Vagina (tissue), 2 donors: ENCODE results near the gene HCAR3. TPM values are rescaled to one million over a fixed set of nuclear protein-coding genes. Genes with fewer than 3 reads are reported as not detected.
"Not testable (repeated sequence)": the region's sequence is repeated elsewhere in the genome, so short reads cannot be mapped to it uniquely, and the experiment has no call there.

Experiments
- DNase-seq, 2 donors: peaks; one replicate each; pipeline ENCODE4 v3.0.0-alpha.2; 2017; ENCODE audit errors: extremely low spot score in 2 of 2
- H3K27ac ChIP-seq: fragments of 200-600 bp; sonication (generic); one replicate; pipeline ENCODE4 v1.5.1; 2019
- H3K27me3 ChIP-seq: fragments of 200-600 bp; sonication (generic); one replicate; pipeline ENCODE4 v1.5.1; 2019
- H3K36me3 ChIP-seq, 2 donors: fragments of 200-600 bp; sonication (generic); one replicate each; pipeline ENCODE4 v1.5.1; 2017 to 2019
- H3K4me1 ChIP-seq: fragments of 200-600 bp; sonication (generic); one replicate; pipeline ENCODE4 v1.5.1; 2019
- H3K4me3 ChIP-seq, 2 donors: fragments of 200-600 bp; sonication (generic); 1 replicate in 1 of 2; 2 replicates in 1 of 2; pipeline ENCODE4 v1.5.1; 2016 to 2019
- H3K9me3 ChIP-seq: fragments of 200-600 bp; sonication (generic); one replicate; pipeline ENCODE4 v1.5.1; 2019
- POLR2A ChIP-seq, 2 donors: fragments of 450-650 bp; IDR thresholded peaks; one replicate each; pipeline ENCODE4 v1.6.1; 2017; ENCODE audit warnings: antibody characterized with exemption in 2 of 2, mild to moderate bottlenecking in 2 of 2, moderate library complexity in 2 of 2
- POLR2AphosphoS5 ChIP-seq, 2 donors: sonication (generic); formaldehyde crosslinking; IDR thresholded peaks; one replicate each; pipeline ENCODE4 v1.9.0; 2017; ENCODE audit warnings: antibody characterized with exemption in 2 of 2, mild to moderate bottlenecking in 2 of 2, low read depth in 1 of 2; ENCODE audit not compliant: insufficient read depth in 1 of 2
- intact Hi-C: fragments of 100-400 bp; cut with DNase I; formaldehyde crosslinking; loops from one replicate; pipeline ENCODE4 v1.15.1; 2023
- total RNA-seq: library from RNA; depleted of rRNA; stranded (reverse); fragments of >200 nt; gene quantifications from one replicate; pipeline ENCODE4 v1.2.3, GENCODE V29; 2016
- TF ChIP-seq, protein P1 (sequence below), 3 experiments: fragments of 450-650 bp in 2 of 3; fragments of 200-600 bp in 1 of 3; sonication (generic) in 1 of 3; IDR thresholded peaks; one replicate each; pipeline ENCODE4 v1.5.1; 2017 to 2019; ENCODE audit warnings: antibody characterized with exemption in 3 of 3, mild to moderate bottlenecking in 2 of 3, moderate library complexity in 2 of 3

Gene HCAR3
- total RNA-seq, 1 donor from 2014 or later, result 0.74 TPM

DNA sequence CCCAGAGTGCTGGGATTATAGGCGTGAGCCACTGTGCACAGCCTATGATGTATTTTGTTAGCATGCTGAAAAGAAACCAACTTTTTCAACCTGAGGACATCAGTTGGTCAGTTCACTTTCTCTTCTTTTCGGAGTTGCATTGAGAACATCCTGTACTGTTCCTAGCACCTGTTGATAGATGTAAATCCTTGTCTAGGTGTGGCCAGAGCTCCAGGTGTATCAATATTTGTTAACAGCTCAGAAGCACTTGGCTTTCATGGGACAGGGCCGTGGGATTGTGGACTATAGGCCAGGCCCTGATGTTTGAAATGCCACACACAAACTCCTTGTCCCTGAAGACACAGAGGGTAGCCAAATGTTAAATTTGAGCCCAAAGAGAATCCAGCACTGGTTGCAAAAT is 28.3 kb downstream of the HCAR3 start:
- peaks cover 6% of the 10 kb centered on the region for H3K4me1 ChIP-seq
- H3K9me3 ChIP-seq, result no peaks in the 10 kb centered on the region
- H3K27ac ChIP-seq, result no peak overlapping the region
- no peak overlapping the region for H3K4me3 ChIP-seq
- TF ChIP-seq POLR2AphosphoS5 (IDR thresholded peaks at IDR 0.05; ENCODE audit: insufficient read depth in 1 of 2, low read depth in 1 of 2) (no peak), POLR2A (IDR thresholded peaks at IDR 0.05) (no peak)
- TF ChIP-seq, protein P1, sequence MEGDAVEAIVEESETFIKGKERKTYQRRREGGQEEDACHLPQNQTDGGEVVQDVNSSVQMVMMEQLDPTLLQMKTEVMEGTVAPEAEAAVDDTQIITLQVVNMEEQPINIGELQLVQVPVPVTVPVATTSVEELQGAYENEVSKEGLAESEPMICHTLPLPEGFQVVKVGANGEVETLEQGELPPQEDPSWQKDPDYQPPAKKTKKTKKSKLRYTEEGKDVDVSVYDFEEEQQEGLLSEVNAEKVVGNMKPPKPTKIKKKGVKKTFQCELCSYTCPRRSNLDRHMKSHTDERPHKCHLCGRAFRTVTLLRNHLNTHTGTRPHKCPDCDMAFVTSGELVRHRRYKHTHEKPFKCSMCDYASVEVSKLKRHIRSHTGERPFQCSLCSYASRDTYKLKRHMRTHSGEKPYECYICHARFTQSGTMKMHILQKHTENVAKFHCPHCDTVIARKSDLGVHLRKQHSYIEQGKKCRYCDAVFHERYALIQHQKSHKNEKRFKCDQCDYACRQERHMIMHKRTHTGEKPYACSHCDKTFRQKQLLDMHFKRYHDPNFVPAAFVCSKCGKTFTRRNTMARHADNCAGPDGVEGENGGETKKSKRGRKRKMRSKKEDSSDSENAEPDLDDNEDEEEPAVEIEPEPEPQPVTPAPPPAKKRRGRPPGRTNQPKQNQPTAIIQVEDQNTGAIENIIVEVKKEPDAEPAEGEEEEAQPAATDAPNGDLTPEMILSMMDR (IDR thresholded peaks at IDR 0.05), result no peak
- no peaks in the 10 kb centered on the region for H3K27me3 ChIP-seq
- intact Hi-C loops, result no loop called here
- no peaks in the 10 kb centered on the region for H3K36me3 ChIP-seq
- DNase-seq, result no peak

DNA sequence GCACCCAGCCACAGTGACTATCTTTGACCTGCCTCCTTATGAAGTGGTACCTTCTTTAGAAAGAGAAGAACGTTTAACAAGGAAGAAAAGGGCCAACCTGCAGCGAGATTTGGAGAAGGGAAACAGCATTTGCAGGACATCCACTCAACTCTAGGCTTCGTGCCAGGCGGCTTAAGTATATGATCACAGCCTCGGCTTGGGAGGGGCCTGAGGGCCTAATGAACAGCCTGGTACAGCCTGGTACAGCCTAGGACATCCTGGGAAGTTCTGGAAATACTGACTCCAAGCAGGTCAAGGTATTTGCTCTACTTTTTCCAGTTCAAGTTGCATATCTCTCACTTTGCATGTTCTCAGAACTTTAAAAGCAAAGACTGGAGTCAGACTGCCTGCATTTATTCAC is 29.5 kb downstream of the HCAR3 start:
- no peak for DNase-seq
- TF ChIP-seq, protein P1 (IDR thresholded peaks at IDR 0.05), result no peak
- TF ChIP-seq POLR2A (IDR thresholded peaks at IDR 0.05) (no peak), POLR2AphosphoS5 (IDR thresholded peaks at IDR 0.05; ENCODE audit: insufficient read depth in 1 of 2, low read depth in 1 of 2) (no peak)
- H3K27me3 ChIP-seq, result no peaks in the 10 kb centered on the region
- H3K9me3 ChIP-seq, result no peaks in the 10 kb centered on the region
- H3K27ac ChIP-seq, result no peak overlapping the region
- intact Hi-C loops, result no loop called here
- no peaks in the 10 kb centered on the region for H3K36me3 ChIP-seq
- H3K4me1 ChIP-seq, result peaks cover 6% of the 10 kb centered on the region
- H3K4me3 ChIP-seq, result no peak overlapping the region

DNA sequence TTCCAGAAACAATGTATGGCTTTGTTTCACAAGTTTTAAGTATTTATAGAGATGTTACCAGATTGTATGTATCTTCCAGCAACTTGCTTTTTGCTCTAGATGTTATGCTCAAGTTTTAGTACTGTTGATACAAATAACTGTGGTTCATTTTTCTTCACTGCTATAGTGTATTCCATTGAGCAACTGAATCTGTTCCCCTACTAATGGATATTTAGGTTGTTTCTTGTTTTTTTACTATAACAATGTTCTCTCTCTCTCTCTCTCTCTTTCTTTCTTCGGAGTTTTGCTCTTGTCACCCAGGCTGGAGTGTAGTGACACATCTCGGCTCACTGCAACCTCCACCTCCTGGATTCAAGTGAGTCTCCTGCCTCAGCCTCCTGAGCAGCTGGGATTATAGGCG is 30.1 kb downstream of the HCAR3 start:
- Histone ChIP-seq H3K9me3 (no peaks in the 10 kb centered on the region), H3K36me3 (no peaks in the 10 kb centered on the region), H3K4me3 (no peak overlapping the region), H3K4me1 (peaks cover 6% of the 10 kb centered on the region), H3K27me3 (no peaks in the 10 kb centered on the region), H3K27ac (no peak overlapping the region)
- TF ChIP-seq POLR2AphosphoS5 (IDR thresholded peaks at IDR 0.05; ENCODE audit: insufficient read depth in 1 of 2, low read depth in 1 of 2) (no peak), POLR2A (IDR thresholded peaks at IDR 0.05) (no peak)
- TF ChIP-seq, protein P1 (IDR thresholded peaks at IDR 0.05), result no peak
- intact Hi-C loops, result no loop called here
- DNase-seq, result no peak

DNA sequence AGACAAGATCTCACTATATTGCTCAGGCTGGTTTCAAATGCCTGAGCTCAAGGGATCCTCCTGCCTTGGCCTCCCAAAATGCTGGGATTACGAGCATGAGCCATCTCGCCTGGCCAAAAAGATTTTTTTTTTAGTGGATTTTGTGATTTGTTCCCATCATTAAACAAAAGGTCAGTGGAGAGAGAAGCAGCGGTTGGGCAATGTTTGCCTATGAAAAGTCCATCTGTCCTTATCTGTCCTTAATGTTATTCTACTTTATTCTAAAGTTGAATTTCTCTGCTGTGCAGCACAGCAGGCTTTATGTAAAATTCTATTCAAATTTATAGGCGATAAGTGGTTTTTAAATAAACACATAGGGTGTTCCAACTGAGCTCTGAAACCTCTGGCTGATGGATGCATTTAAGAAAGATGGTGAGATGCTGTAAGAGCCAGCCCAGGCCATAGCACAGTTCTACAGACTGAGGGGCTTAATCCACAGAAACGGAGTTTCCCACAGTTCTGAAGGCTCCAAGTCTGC is 32.3 kb downstream of the HCAR3 start:
- no peaks in the 10 kb centered on the region for H3K27me3 ChIP-seq
- no peaks in the 10 kb centered on the region for H3K36me3 ChIP-seq
- peaks cover 6% of the 10 kb centered on the region for H3K4me1 ChIP-seq
- H3K4me3 ChIP-seq, result no peak overlapping the region
- TF ChIP-seq, protein P1 (IDR thresholded peaks at IDR 0.05), result no peak
- TF ChIP-seq POLR2A (IDR thresholded peaks at IDR 0.05), result no peak
- no peak for TF ChIP-seq POLR2AphosphoS5 (IDR thresholded peaks at IDR 0.05; ENCODE audit: insufficient read depth in 1 of 2, low read depth in 1 of 2)
- H3K9me3 ChIP-seq, result no peaks in the 10 kb centered on the region
- H3K27ac ChIP-seq, result no peak overlapping the region
- intact Hi-C loops, result no loop called here
- no peak for DNase-seq

DNA sequence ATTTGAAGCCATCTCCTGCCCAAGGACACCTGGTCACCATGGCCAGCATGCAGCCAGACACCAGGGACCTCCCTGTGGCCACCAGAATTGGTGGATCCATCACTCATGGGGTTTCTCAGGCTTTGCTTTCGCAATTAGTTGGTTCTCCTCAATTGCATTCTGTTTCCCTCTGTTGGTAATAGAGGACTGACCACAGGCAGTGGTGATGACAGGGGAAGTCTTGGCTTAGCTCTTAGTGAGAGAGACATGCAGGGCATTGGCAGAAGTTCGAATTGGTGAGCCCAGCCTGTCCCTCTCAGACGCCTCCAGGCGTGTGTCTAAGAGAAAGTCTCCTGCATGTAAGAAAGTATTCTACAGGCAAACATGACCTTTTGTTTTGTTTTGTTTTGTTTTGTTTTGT is 34.8 kb downstream of the HCAR3 start:
- no peak for DNase-seq
- TF ChIP-seq POLR2A (IDR thresholded peaks at IDR 0.05), result no peak
- TF ChIP-seq, protein P1 (IDR thresholded peaks at IDR 0.05), result no peak
- TF ChIP-seq POLR2AphosphoS5 (IDR thresholded peaks at IDR 0.05; ENCODE audit: insufficient read depth in 1 of 2, low read depth in 1 of 2), result no peak
- Histone ChIP-seq H3K36me3 (no peaks in the 10 kb centered on the region), H3K4me1 (peaks cover 6% of the 10 kb centered on the region), H3K27ac (no peak overlapping the region), H3K27me3 (no peaks in the 10 kb centered on the region), H3K4me3 (no peak overlapping the region), H3K9me3 (no peaks in the 10 kb centered on the region)
- intact Hi-C loops, result no loop called here

DNA sequence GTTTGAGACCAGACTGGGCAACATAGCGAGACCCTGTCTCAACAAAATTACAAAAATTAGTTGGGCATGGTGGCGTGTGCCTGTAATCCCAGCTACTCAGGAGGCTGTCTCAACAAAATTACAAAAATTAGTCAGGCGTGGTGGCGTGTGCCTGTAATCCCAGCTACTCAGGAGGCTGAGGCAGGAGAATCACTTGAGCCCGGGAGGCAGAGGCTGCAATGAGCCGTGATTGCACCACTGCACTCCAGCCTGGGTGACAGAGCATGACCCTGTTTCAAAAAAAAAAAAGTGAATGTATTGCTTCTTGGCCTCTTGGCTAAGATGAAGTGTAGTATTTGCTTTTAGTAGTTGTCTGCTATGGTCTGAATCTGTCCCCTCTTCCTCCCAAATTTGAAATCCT is 35.6 kb downstream of the HCAR3 start:
- H3K27ac ChIP-seq, H3K4me3 ChIP-seq, H3K27me3 ChIP-seq, H3K9me3 ChIP-seq, H3K4me1 ChIP-seq, H3K36me3 ChIP-seq, DNase-seq, intact Hi-C loops: not testable (repeated sequence)

DNA sequence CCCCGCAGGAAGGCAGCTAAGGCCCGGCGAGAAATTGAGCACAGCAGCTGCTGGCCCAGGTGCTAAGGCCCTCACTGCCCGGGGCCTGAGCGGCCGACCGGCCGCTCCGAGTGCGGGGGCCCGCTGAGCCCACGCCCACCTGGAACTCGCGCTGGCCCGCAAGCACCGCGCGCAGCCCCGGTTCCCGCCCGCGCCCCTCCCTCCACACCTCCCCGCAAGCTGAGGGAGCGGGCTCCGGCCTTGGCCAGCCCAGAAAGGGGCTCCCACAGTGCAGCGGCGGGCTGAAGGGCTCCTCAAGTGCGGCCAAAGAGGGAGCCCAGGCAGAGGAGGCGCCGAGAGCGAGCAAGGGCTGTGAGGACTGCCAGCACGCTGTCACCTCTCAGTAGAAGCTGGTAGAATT is 39.8 kb downstream of the HCAR3 start:
- H3K4me1 ChIP-seq, H3K9me3 ChIP-seq, DNase-seq, intact Hi-C loops, H3K36me3 ChIP-seq, H3K27ac ChIP-seq, H3K27me3 ChIP-seq, H3K4me3 ChIP-seq: not testable (repeated sequence)

DNA sequence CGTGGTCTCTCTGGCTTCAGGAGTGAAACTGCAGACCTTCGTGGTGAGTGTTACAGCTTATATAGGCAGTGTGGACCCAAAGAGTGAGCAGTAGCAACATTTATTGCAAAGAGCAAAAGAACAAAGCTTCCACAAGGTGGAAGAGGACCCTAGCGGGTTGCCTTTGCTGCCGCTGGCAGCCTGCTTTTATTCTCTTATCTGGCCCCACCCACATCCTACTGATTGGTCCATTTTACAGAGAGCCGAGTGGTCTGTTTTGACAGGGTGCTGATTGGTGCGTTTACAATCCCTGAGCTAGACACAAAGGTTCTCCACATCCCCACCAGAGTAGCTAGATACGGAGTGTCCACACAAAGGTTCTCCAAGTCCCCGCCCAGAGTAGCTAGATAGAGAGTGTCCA is 40.6 kb downstream of the HCAR3 start:
- H3K36me3 ChIP-seq, H3K27me3 ChIP-seq, H3K4me3 ChIP-seq, H3K4me1 ChIP-seq, intact Hi-C loops, H3K27ac ChIP-seq, H3K9me3 ChIP-seq, DNase-seq: not testable (repeated sequence)
